Ishikawa (cell line): ENCODE measurements around the gene TBC1D14.

Experiments
- CEBPB ChIP-seq: IDR thresholded peaks from 2 replicates; pipeline ENCODE4 v1.6.1; 2012
- CREB1 ChIP-seq: IDR thresholded peaks from 2 replicates; pipeline ENCODE4 v1.6.1; 2012; ENCODE audit warnings: low read depth
- EGR1 ChIP-seq: IDR thresholded peaks from 2 replicates; pipeline ENCODE4 v1.6.1; 2012
- EP300 ChIP-seq: IDR thresholded peaks from 2 replicates; pipeline ENCODE4 v1.6.1; 2012; ENCODE audit warnings: borderline replicate concordance
- FOXM1 ChIP-seq: IDR thresholded peaks from 2 replicates; pipeline ENCODE4 v1.6.1; 2012; ENCODE audit warnings: low read depth, borderline replicate concordance
- MAX ChIP-seq: IDR thresholded peaks from 2 replicates; pipeline ENCODE4 v1.6.1; 2012
- NFIC ChIP-seq: IDR thresholded peaks from 2 replicates; pipeline ENCODE4 v1.6.1; 2012
- RAD21 ChIP-seq: IDR thresholded peaks from 2 replicates; pipeline ENCODE4 v1.6.1; 2012; ENCODE audit warnings: low read depth
- REST ChIP-seq: IDR thresholded peaks from 2 replicates; pipeline ENCODE4 v1.6.1; 2012; ENCODE audit warnings: low read depth, mild to moderate bottlenecking
- TAF1 ChIP-seq: IDR thresholded peaks from 2 replicates; pipeline ENCODE4 v1.6.1; 2012; ENCODE audit warnings: low read depth, mild to moderate bottlenecking
- TCF12 ChIP-seq: IDR thresholded peaks from 2 replicates; pipeline ENCODE4 v1.6.1; 2012; ENCODE audit warnings: low read depth
- TEAD4 ChIP-seq: IDR thresholded peaks from 2 replicates; pipeline ENCODE4 v1.6.1; 2012
- YY1 ChIP-seq: IDR thresholded peaks from 2 replicates; pipeline ENCODE4 v1.6.1; 2012; ENCODE audit warnings: low read depth
- ZBTB7A ChIP-seq: IDR thresholded peaks from 2 replicates; pipeline ENCODE4 v1.6.1; 2012; ENCODE audit warnings: low read depth
- TF ChIP-seq, protein P1 (sequence below): IDR thresholded peaks from 2 replicates; pipeline ENCODE4 v1.6.1; 2012

TBC1D14 gene

DNA sequence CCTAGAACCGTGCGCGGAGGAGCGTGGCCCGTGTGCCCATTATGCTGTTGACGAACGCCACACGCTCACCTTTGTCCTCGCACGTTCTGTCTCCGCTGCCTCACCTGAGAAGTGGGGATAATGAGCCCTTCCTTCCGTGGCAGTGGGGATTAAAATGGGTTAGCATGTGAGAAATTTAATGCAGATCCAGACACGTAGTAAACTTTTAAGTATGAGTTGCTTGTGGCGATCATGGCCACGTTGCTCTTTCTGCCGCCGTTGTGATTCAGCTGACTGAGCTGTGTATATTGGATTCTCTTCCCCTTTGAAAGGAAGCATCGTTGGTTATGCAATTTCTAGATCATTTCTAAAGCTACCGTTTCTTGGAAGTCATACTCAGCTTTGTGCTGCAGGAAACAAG, 16.5 kb downstream of the TBC1D14 start:
- TF ChIP-seq TEAD4: no peak
- TF ChIP-seq REST: no peak

DNA sequence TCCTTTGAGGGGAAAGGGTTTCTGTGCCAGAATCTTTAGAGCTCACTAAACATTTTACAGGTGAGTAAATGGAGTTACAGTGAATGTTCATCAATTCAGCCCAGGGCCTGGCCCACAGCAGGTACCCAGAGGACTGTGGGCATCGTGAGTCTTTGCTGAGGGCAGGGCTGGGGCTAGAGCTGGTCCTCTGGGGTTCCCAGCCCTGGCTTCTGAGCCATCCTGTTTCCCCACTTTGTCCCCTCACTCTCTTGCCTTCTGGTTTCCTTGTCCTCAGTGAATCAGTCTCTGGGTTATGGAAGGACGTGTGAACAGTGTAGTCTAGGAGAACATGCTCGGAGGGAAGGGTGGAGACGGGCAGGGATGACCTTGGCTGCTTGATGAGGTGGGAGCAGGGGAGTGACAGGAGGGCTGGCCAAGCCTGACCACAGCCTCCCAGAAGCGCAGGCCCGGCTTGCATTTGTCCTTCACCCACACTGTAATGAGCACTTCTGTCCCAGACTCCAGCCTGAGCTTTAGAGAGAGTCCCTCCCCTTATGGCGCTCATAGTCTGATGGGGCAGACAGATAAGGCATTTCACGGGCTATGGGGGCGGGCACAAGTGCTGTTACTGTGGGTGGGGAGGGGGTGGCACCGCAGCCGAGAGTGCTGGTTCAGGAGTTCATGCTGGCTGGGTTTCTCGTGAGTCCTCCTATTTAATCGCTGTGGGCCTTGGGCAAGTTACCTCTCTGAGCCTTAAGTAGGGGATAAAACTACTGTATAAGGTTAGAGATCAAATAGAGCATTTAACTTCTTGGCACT, 17.3 kb downstream of the TBC1D14 start:
- TF ChIP-seq ZBTB7A (no peak), TEAD4 (no peak), TCF12 (no peak), TAF1 (no peak), YY1 (no peak), CEBPB (no peak), EP300 (no peak), FOXM1 (no peak), EGR1 (no peak), CREB1 (no peak), REST (no peak), RAD21 (no peak)
- TF ChIP-seq, protein P1, sequence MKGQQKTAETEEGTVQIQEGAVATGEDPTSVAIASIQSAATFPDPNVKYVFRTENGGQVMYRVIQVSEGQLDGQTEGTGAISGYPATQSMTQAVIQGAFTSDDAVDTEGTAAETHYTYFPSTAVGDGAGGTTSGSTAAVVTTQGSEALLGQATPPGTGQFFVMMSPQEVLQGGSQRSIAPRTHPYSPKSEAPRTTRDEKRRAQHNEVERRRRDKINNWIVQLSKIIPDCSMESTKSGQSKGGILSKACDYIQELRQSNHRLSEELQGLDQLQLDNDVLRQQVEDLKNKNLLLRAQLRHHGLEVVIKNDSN: no peak

- TF ChIP-seq CREB1 (no peak), MAX (no peak), EGR1 (no peak), FOXM1 (no peak), NFIC (no peak), TEAD4 (no peak), TAF1 (no peak), ZBTB7A (no peak), RAD21 (no peak), YY1 (no peak), EP300 (no peak), REST (no peak), CEBPB (no peak), TCF12 (no peak)
- TF ChIP-seq, protein P1: no peak
These were observed 18.5 kb downstream of the TBC1D14 start for GRCh38 chr4:6928081-6928480.

DNA sequence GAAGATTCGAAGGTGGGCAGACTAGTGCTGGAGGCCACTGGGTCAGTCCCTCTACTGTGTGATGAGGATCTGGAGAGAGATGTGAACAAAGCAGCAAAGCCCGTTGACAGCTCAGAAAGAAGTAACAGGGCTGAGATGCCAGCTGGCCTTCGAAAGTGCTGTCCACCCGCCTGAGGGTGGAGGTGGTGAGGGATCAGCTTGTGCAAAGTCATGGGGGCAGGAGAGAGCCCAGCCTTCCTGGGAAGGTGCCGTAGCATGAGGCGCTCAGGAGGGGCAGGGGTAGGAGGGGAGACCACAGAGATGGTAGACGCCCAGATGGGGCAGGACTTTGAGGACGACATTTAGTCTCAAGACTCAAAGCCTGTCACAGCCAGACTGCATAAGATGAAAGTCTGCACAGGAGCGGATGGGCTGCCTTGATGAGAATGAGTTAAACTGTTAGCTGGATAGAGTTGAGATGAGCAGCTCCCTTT, 19.7 kb downstream of the TBC1D14 start:
- TF ChIP-seq MAX (no peak), TEAD4 (no peak), NFIC (no peak), ZBTB7A (no peak), REST (no peak), CEBPB (no peak), CREB1 (no peak), TAF1 (no peak), FOXM1 (no peak), RAD21 (no peak), YY1 (no peak), EP300 (no peak), EGR1 (no peak), TCF12 (no peak)
- TF ChIP-seq, protein P1: no peak
